ENCODE measurements around the gene AP2S1. TPM values are rescaled to one million over a fixed set of nuclear protein-coding genes. Genes with fewer than 3 reads are reported as not detected.
"Not testable (repeated sequence)": the region's sequence is repeated elsewhere in the genome, so short reads cannot be mapped to it uniquely, and the experiment has no call there.

Gene AP2S1
- total RNA-seq, 6 experiments from 2014 or later: 67.2 to 82.6 (median 73.6) TPM

DNA sequence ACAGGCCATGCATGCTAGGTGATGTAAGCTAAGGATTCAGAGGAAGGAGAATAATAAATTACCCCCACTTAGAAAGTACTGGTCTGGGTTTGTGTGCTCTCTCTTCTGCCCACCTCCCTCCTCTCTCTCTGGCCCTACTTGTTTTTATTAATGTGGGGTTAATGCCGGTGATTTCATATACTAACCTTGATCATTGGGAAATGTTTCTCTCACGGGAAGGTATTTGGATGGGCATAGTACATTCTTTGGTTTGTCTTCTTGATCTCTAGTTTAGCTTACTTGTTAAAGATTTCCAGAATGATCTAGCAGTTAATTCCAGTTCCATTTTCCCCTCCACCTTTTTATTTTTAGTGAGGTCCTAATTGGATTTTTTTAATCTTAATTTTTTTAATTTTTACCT is 34.8 kb upstream of the AP2S1 start:
- no peak for TF ChIP-seq POLR2A (IDR thresholded peaks at IDR 0.05)
- TF ChIP-seq, protein P1, sequence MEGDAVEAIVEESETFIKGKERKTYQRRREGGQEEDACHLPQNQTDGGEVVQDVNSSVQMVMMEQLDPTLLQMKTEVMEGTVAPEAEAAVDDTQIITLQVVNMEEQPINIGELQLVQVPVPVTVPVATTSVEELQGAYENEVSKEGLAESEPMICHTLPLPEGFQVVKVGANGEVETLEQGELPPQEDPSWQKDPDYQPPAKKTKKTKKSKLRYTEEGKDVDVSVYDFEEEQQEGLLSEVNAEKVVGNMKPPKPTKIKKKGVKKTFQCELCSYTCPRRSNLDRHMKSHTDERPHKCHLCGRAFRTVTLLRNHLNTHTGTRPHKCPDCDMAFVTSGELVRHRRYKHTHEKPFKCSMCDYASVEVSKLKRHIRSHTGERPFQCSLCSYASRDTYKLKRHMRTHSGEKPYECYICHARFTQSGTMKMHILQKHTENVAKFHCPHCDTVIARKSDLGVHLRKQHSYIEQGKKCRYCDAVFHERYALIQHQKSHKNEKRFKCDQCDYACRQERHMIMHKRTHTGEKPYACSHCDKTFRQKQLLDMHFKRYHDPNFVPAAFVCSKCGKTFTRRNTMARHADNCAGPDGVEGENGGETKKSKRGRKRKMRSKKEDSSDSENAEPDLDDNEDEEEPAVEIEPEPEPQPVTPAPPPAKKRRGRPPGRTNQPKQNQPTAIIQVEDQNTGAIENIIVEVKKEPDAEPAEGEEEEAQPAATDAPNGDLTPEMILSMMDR (IDR thresholded peaks at IDR 0.05): no peak
- Histone ChIP-seq H3K27me3 (no peaks in the 10 kb centered on the region), H3K4me1 (peaks cover 0 to 57% (median 19%) of the 10 kb centered on the region in 4 donors), H3K4me3 (no peak overlapping the region), H3K9me3 (no peaks in the 10 kb centered on the region), H3K27ac (peak overlapping the region; percentile 14 to 84 (median 80)), H3K36me3 (no peaks in the 10 kb centered on the region)
- no peak for DNase-seq
- peak; percentile 58 to 65 (median 62) for ATAC-seq
- WGBS (ENCODE audit: insufficient coverage, low coverage, low lambda C conversion rate, missing lambda C conversion rate): 34% methylated on average over 2 of the region's 2 CpGs
- intact Hi-C loops (cut with DNase I): no loop called here

DNA sequence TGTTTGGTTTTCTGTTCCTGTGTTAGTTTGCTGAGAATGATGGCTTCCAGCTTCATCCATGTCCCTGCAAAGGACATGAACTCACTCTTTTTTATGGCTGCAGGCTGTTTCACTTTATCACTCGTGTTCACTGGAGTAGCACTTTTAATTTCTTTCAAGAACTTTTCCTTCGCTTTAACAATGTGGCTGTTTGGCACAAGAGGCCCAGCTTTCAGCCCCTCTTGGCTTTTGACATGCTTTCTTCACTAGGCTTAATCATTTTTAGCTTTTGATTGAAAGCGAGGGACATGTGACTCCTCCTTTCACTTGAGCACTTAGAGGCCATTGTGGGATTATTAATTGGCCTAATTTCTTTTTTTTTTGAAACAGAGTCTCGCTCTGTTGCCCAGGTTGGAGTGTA is 32.1 kb upstream of the AP2S1 start:
- DNase-seq; intact Hi-C loops (cut with DNase I); H3K36me3 ChIP-seq; H3K4me3 ChIP-seq; H3K9me3 ChIP-seq; ATAC-seq; H3K27me3 ChIP-seq: not testable (repeated sequence)
- 77% methylated on average over 4 of the region's 4 CpGs for WGBS (ENCODE audit: insufficient coverage, low coverage, low lambda C conversion rate, missing lambda C conversion rate)
- Histone ChIP-seq H3K27ac (peak overlapping the region in 1 of 3 donors; percentile 57), H3K4me1 (peaks cover 0 to 51% (median 11%) of the 10 kb centered on the region in 4 donors)

DNA sequence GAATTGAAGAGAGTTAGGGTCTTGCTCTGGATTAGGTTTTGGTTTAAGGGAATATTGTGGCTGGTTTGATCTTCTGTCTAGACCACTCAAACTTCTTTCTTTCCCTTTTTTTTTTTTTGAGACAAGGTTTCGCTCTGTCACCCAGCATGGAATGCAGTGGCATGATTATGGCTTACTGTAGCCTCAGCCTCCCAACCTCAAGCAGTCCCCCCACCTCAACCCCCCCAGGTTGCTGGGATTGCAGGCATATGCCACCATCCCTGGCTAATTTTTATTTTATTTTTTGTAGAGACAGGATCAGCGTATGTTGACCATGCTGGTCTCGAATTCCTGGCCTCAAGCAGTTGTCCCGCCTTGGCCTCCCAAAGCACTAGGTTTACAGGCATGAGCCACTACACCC is 31.4 kb upstream of the AP2S1 start:
- no peak for ATAC-seq
- intact Hi-C loops (cut with DNase I): no loop called here
- no peaks in the 10 kb centered on the region for H3K36me3 ChIP-seq
- H3K4me1 ChIP-seq: peaks cover 0 to 51% (median 9%) of the 10 kb centered on the region in 4 donors
- H3K27me3 ChIP-seq: no peaks in the 10 kb centered on the region
- peak in 1 of 3 donors; percentile 19 for DNase-seq
- no peak overlapping the region for H3K4me3 ChIP-seq
- no peaks in the 10 kb centered on the region for H3K9me3 ChIP-seq
- peak overlapping the region in 1 of 3 donors; percentile 57 for H3K27ac ChIP-seq
- TF ChIP-seq, protein P1 (IDR thresholded peaks at IDR 0.05): no peak
- TF ChIP-seq POLR2A (IDR thresholded peaks at IDR 0.05): no peak
- 77% methylated on average over 4 of the region's 4 CpGs for WGBS (ENCODE audit: insufficient coverage, low coverage, low lambda C conversion rate, missing lambda C conversion rate)

DNA sequence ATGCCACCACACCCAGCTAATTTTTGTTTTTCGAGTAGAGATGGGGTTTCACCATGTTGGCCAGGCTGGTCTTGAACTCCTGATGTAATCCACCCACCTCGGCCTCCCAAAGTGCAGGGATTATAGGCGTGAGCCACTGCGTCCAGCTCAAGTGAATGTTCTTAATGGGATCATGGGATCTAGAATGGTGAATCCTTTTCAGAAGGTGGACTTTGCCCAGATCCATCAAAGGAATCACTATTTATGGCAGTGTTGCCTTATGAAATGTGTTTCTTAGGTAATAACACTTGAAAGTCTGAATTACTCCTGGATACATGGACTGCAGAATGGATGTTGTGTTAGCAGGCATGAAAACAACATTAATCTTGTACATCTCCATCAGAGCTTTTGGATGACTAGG is 30.4 kb upstream of the AP2S1 start:
- peak overlapping the region in 1 of 3 donors; percentile 8 for H3K27ac ChIP-seq
- H3K27me3 ChIP-seq: no peaks in the 10 kb centered on the region
- WGBS (ENCODE audit: insufficient coverage, low coverage, low lambda C conversion rate, missing lambda C conversion rate): 100% methylated on average over 4 of the region's 4 CpGs
- peaks cover 0 to 52% (median 11%) of the 10 kb centered on the region in 4 donors for H3K4me1 ChIP-seq
- TF ChIP-seq, protein P1 (IDR thresholded peaks at IDR 0.05): no peak
- TF ChIP-seq POLR2A (IDR thresholded peaks at IDR 0.05): no peak
- H3K4me3 ChIP-seq: no peak overlapping the region
- DNase-seq: peak in 1 of 3 donors; percentile 18
- no peaks in the 10 kb centered on the region for H3K36me3 ChIP-seq
- ATAC-seq: no peak
- H3K9me3 ChIP-seq: no peaks in the 10 kb centered on the region
- intact Hi-C loops (cut with DNase I): no loop called here

DNA sequence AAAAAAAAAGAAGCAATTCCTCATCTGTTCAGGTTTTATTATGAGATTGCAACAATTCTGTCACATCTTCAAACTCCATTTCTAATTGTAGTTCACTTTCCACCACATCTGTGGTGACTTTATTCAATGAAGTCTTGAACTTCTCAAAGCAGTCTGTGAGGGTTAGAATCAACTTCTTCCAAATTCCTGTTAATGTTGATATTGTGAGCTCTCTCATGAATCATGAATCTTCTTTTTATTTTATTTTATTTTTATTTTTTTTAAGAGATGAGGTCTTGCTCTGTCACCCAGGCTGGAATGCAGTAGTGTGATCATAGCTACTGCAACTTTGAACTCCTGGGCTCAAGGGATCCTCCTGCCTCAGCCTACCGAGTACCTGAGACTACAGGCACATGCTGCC is 29.8 kb upstream of the AP2S1 start:
- ATAC-seq (no peak), DNase-seq (no peak)
- no peaks in the 10 kb centered on the region for H3K36me3 ChIP-seq
- H3K4me1 ChIP-seq: peaks cover 0 to 50% (median 9%) of the 10 kb centered on the region in 4 donors
- no peak overlapping the region for H3K27ac ChIP-seq
- no peak overlapping the region for H3K4me3 ChIP-seq
- H3K9me3 ChIP-seq: no peaks in the 10 kb centered on the region
- no peak for TF ChIP-seq POLR2A (IDR thresholded peaks at IDR 0.05)
- TF ChIP-seq, protein P1 (IDR thresholded peaks at IDR 0.05): no peak
- WGBS (ENCODE audit: insufficient coverage, low coverage, low lambda C conversion rate, missing lambda C conversion rate): 75% methylated on average over 1 of the region's 1 CpG
- intact Hi-C loops (cut with DNase I): no loop called here
- H3K27me3 ChIP-seq: no peaks in the 10 kb centered on the region

All from right lobe of liver (tissue), 6 donors.